Epidermal melanocyte (primary cell): Measurements from ENCODE around the gene VSTM4.
A peak's percentile ranks its signal among the peaks of the same experiment; 100 is the strongest.

Source experiments
- DNase-seq: peaks from one replicate; pipeline ENCODE4 v3.0.0; 2011; ENCODE audit warnings: low spot score; ENCODE audit not compliant: insufficient read length

VSTM4 gene

GRCh38 chr10:49117376-49118070 is 2.2 kb upstream of the VSTM4 start:
- no peak for DNase-seq

DNA sequence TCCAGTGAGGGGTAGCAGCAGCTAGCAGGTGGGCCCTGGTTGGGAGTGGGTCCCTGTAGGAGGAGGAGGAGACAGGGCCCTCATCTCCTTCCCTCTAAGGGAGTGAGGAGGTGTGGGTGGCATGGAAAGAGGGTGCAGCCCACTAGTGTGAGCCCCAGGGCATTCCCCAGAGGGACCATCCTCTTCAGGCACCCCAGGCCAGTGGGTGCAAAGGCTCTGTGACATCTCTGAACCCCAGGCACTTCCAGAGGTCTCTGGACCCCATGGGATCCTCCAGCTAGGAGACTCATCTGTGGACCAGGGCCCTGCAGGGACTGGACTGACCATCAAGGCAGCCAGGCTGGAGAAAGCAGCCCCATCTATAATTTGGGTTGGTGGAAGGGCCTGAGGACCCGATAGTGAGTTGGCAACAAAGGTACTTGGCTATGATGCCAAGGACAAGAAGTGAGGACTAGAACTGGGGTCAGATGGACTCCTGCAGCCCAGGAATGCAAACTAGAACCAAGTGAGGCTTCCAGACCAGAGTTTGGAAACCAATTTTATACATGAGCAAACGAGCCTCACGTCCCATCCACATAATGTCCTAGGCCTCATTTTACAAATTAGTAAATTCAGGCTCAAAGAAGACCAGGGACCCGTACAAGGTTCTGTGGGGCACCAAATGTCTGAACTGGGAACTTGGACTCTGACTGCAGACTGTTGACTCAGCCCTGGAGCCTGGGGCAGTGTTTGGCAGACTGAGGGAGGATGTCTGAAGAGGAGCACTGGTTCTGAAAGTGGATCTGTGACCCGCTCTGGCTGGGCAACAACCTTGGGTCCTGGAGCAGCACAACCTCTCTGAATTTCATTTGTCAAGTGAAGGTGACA is 1.4 kb upstream of the VSTM4 start:
- DNase-seq, result no peak

GRCh38 chr10:49115796-49116508 is 630 bp upstream of the VSTM4 start:
- DNase-seq, result no peak

- DNase-seq, result no peak
These were observed 656 bp downstream of the VSTM4 start for GRCh38 chr10:49114718-49115014.

GRCh38 chr10:49113741-49114141 is 1.6 kb downstream of the VSTM4 start:
- no peak for DNase-seq

- no peak for DNase-seq
These were observed 2.5 kb downstream of the VSTM4 start for GRCh38 chr10:49112851-49113250.

DNA sequence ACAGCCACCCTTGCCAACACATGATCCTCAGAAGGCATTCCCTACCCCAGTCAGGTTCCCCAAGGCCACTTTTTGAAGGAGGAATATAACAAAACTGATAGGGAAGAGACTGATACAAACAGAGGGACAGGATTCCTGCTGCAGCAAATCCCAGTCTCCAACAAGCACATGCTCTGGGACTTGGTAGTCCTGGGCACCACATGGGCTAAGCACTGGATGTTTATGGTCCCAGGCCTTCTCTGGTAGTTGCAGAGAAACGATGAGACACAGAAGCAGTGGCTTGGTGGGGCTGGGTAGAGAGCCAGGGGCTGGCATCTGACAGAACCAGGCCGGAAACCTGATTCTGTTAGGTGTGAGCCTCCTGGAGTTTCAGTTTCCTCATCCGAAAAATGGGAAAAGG is 3.2 kb downstream of the VSTM4 start:
- DNase-seq, result no peak

DNA sequence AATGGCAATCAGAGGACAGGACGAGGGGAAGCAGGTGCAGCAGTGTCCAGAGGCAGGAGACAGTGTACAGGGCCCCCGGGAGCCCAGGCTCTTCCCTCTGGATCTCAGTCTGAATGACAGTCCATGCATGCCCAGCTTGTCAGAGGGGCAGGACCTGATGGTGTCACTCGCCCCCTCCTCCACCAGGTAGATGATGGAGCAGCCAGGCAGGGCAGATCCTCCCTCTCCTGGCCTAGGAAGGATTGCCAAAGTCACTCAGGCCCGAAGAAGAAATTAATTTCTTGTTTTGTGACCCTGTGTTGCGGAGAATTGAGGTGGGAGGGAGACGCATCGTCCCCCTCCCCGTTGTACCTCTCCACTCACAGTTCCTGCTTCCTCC is 4.0 kb downstream of the VSTM4 start:
- no peak for DNase-seq

GRCh38 chr10:49110684-49111319 is 4.5 kb downstream of the VSTM4 start:
- DNase-seq, result no peak

DNA sequence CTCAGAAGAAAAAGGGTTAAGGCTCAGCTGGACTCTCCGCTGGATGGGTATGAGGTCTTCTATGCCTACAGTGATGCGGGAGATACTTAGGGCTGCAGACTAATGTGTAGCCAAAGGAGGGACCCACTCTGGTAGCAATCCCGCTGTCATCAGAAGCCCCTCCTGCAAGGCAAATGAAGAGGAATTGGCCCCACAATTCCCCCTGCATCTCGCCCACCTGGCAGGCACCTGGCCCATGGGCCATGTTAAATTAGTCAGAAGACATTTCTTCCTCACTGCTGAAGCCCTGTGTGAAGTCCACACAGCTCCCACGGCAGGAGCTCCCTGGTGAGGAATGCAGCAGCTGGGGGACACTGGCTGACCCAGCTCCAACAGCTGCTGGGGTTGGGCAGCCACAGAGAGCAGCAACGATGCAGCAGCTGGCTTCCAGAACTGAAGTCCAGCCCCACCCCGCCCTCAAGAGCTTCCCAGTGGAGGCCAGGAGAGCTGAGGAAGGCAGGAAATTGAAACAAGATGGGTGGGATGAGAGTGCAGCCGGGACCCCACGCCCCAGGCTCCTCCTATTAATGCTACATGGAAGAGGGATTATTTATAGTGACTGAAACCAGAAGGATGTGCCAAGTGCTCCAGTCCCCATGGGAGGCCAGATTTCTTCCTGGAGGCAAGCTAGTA is 5.5 kb downstream of the VSTM4 start:
- DNase-seq, result peak; percentile 55

DNA sequence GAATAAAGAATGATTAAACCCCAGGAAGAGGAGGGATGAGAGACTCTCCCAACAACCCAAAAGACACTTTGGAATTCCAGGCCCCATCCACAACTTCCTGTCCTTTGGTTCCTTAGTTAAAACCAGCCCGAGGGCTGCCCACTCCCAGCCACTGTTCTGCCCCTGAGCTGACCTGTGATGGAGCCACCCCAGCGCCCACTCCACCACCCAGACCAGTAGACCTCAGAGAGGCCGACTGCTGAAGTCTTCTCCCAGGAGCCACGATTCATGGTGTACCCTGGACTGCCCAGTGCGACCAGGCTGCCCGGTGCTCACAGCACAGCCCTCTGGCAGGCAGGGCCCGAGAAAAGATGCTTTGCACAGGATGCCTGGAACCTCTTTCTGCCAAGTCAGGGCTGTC is 6.7 kb downstream of the VSTM4 start:
- no peak for DNase-seq

DNA sequence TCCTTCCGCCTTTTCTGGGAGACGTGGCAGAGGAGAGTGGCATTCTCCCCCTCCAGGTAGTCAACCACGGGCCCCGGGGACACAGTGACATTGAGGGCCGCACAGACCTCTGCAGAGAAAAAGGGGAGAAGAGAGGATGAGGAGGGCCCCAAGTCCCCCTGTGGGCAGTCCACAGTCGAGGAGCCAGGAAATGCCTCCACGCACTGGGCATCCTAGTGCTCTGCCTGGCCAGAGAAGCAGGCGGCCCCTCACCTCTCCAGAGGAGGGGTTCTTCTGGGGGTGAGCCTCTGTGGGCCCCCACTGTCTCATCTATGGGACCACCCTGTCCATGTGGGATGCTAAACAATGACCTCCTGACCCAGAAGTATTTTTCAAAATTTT is 7.4 kb downstream of the VSTM4 start:
- no peak for DNase-seq

GRCh38 chr10:49107111-49107886 is 8.0 kb downstream of the VSTM4 start:
- no peak for DNase-seq

DNA sequence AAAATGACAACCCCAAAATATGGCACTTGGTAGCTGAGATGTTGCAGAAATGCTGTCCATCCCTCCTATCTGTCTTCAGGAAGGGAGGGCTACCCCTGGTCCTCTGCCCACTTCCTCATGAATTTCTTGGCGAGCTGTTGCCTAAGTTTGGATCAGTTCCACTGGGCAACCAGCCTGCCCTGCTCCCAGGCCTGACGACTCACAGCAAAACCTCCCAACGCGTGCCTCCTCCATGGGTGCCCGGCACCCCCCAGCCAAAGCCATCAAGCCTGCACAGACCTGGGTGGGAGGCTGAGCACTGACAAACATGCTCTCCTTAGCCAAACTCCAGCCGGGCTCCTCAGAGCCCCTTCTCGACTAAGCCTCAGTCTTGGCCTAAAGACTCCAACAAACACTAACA is 8.9 kb downstream of the VSTM4 start:
- DNase-seq, result no peak

DNA sequence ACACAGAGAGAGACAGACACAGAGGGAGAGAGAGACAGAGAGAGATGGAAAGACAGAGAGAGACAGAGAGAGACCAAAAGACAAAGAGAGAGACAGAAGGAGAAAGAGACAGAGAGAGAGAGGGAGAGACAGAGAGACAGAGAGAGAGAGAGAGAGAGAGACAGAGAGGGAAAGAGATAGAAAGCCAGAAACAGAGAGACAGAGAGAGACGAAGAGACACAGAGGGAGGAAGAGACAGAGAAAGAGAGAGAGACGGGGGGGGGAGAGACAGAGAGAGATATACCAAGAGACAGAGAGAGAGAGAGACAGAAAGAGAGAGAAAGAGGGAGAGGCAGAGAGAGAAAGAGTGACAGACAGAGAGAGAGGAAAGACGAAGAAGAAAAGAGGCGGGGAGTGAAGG is 10.2 kb downstream of the VSTM4 start:
- DNase-seq, result no peak

- no peak for DNase-seq
These were observed 11.0 kb downstream of the VSTM4 start for GRCh38 chr10:49104323-49104722.

GRCh38 chr10:49103761-49104160 is 11.6 kb downstream of the VSTM4 start:
- DNase-seq, result no peak

DNA sequence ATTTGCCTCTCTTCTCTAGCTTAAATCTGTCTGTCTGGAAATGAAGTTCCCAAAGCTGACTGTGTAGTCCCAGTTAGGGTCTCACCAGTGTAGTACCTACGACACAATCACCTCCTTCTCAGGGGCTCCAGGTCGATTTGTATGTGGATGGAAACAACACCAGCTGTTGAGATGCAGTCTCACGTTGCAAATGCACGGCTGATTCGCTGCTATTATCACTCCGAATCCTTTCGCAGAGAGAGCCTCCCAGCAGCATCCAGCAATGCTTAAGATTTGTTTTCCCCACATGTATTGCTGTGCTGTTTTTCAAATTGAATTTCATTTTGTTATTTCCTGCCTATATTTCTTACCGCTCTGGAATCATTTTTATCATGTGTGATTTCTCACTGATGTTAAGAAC is 16.3 kb downstream of the VSTM4 start:
- DNase-seq, result no peak

DNA sequence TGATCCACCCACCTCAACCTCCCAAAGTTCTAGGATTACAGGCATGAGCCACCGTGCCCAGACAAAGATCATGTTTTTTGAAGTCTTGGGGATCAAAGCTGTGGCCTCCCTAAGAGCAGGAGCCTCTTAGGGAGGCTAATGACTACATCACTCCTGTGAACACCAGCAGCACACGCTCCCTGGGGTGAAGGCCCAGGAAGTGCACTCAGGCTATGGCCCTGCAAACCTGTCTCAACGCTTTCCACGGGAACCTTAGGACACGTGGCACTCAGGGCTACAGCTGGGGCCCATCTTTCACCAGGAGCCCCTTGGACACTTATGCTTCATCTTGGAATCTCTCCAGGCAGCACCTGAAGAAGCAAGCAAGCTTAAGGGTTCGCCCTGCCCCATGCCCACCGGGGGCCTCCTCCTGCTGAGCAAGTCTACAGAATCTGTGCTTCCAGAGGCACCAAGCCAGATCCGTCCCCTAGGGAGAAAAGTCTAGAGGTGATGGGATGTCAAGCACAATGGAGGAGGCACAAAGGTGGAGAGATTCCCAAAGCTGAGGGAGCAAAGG is 18.4 kb downstream of the VSTM4 start:
- DNase-seq, result no peak

- no peak for DNase-seq
These were observed 20.7 kb downstream of the VSTM4 start for GRCh38 chr10:49094646-49095045.
